ENCODE data around the gene INAFM1.
A peak's percentile ranks its signal among the peaks of the same experiment; 100 is the strongest.

The INAFM1 gene

DNA sequence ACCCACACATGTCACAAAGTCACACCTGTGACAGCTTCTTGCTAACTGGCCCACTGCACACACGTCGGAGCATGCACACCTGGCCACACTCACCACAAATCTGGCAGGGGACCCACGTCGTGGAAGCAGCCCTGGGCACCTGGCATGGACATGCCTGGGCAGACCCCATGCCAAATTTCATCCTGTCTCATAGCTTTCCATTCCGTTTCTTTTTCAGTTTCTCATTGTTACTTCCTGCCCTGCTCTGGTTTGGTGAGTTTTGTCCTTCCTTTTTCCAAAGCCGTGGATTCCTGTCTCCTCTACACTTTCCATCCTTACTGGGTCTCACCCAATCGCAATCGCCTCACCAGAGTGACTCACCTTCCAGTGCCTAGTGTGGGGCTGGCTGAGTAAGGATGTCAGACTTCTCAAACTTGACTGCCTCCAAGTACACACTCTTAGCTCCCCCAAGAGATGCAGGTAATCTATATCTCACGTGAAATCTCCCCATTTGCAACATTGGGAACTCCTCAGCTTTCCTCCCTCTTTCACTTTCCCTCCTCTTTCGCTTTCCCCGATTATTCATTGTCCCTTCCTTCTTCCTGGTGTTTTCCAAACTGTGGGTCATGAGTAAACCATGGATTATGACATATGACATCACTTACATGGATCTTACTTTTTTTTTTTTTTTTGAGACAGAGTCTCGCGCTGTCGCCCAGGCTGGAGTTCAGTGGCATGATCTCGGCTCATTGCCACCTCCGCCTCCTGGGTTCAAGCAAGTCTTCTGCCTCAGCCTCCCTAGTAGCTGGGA lies 42.1 kb upstream of the INAFM1 start:
- TF ChIP-seq CTCF (conservative IDR thresholded peaks at IDR 0.05; ENCODE audit: control insufficient read depth, insufficient read depth, low read depth, low read length), result no peak

DNA sequence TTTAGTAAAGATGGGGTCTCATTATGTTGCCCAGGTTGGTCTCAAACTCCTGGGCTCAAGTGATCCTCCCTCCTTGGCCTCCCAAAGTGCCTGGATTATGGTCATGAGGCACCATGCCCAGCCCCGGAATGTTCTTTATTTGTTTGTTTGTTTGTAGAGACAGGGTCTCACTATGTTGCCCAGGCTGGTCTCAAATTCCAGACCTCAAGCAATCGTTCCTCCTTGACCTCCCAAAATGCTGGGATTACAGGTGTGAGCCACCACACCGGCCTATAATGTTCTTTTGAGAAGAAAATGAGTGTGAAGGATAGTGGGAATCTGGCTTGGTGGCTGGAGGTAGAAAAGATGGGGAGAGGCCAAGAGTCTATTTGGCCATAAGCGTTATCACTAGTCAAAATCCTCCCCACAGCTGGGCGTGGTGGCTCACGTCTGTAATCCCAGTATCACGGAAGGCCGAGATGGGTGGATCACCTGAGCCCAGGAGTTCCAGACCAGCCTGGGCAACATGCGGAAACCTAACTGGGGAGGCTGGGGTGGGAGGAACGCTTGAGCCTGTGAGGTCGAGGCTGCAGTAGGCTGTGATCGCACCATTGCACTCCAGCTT lies 38.5 kb upstream of the INAFM1 start:
- no peak for DNase-seq (ENCODE audit: low read depth)
- H3K4me3 ChIP-seq (ENCODE audit: control insufficient read depth, low read depth, low read length), result no peak overlapping the region
- no peak for TF ChIP-seq CTCF (conservative IDR thresholded peaks at IDR 0.05; ENCODE audit: control insufficient read depth, insufficient read depth, low read depth, low read length)

More for the DNA sequence above, 42.1 kb upstream of the INAFM1 start:
- peak overlapping the region; percentile 68 for H3K4me3 ChIP-seq (ENCODE audit: control insufficient read depth, low read depth, low read length)
- peak; percentile 86 for DNase-seq (ENCODE audit: low read depth)

DNA sequence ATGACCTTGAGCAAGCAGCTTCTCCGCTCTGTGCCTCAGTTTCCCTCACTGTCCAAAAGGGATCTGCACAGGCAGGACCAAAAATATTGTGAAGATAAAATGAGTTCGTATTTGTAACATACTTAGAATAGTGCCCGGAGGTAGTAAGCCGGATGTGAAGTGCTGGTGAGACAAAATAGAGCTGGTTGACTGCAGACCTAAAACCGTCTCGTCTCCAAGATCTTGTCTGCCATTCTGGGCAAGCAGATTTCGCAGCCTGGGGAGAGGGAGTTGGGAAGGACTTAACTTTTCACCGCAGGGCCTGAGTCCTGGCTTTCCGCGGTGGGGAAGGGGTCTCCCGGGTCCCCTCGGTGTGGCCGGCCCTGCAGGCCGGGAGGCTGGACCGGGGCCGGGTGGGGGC lies 35.5 kb upstream of the INAFM1 start:
- DNase-seq (ENCODE audit: low read depth), result no peak

GRCh38 chr19:47239610-47240296 lies 34.9 kb upstream of the INAFM1 start:
- DNase-seq (ENCODE audit: low read depth), result no peak
- TF ChIP-seq CTCF (conservative IDR thresholded peaks at IDR 0.05; ENCODE audit: control insufficient read depth, insufficient read depth, low read depth, low read length), result no peak
- no peak overlapping the region for H3K4me3 ChIP-seq (ENCODE audit: control insufficient read depth, low read depth, low read length)

More for the DNA sequence above, 35.5 kb upstream of the INAFM1 start:
- H3K4me3 ChIP-seq (ENCODE audit: control insufficient read depth, low read depth, low read length), result no peak overlapping the region
- TF ChIP-seq CTCF (conservative IDR thresholded peaks at IDR 0.05; ENCODE audit: control insufficient read depth, insufficient read depth, low read depth, low read length), result no peak

GRCh38 chr19:47240556-47240955 lies 34.1 kb upstream of the INAFM1 start:
- TF ChIP-seq CTCF (conservative IDR thresholded peaks at IDR 0.05; ENCODE audit: control insufficient read depth, insufficient read depth, low read depth, low read length), result no peak
- H3K4me3 ChIP-seq (ENCODE audit: control insufficient read depth, low read depth, low read length), result no peak overlapping the region
- DNase-seq (ENCODE audit: low read depth), result no peak

- no peak for TF ChIP-seq CTCF (conservative IDR thresholded peaks at IDR 0.05; ENCODE audit: control insufficient read depth, insufficient read depth, low read depth, low read length)
- peak; percentile 71 for DNase-seq (ENCODE audit: low read depth)
- H3K4me3 ChIP-seq (ENCODE audit: control insufficient read depth, low read depth, low read length), result no peak overlapping the region
Observed at GRCh38 chr19:47240996-47241918, 33.4 kb upstream of the INAFM1 start.

Measured in fibroblast of mammary gland (primary cell).